Neural cell (in vitro differentiated cells): ENCODE data around the gene MPO.

ENCODE experiments used
- CTCF ChIP-seq: fragments of 450-650 bp; IDR thresholded peaks from 2 replicates; pipeline ENCODE4 v1.5.1; 2014; ENCODE audit warnings: antibody characterized with exemption, mild to moderate bottlenecking, moderate library complexity; ENCODE audit not compliant: poor library complexity, severe bottlenecking
- EP300 ChIP-seq: fragments of 450-650 bp; conservative IDR thresholded peaks from 2 replicates; pipeline ENCODE4 v1.6.1; 2014; ENCODE audit warnings: antibody characterized with exemption, mild to moderate bottlenecking, moderate library complexity; ENCODE audit not compliant: poor library complexity, severe bottlenecking
- EZH2 ChIP-seq: fragments of 200-600, 300-800 bp; shearing (Covaris generic), sonication (generic); IDR thresholded peaks from 2 replicates; pipeline ENCODE4 v1.6.1; 2014; ENCODE audit warnings: antibody characterized with exemption, low read length, borderline replicate concordance, mild to moderate bottlenecking; ENCODE audit not compliant: insufficient read depth, poor library complexity, severe bottlenecking
- MXI1 ChIP-seq: fragments of 450-650 bp; conservative IDR thresholded peaks from 2 replicates; pipeline ENCODE4 v1.6.1; 2014; ENCODE audit warnings: antibody characterized with exemption, mild to moderate bottlenecking; ENCODE audit not compliant: poor library complexity, severe bottlenecking
- POLR2AphosphoS5 ChIP-seq: IDR thresholded peaks from 2 replicates; pipeline ENCODE4 v1.6.1; 2012
- REST ChIP-seq: IDR thresholded peaks from 2 replicates; pipeline ENCODE4 v1.6.1; 2012; ENCODE audit warnings: borderline replicate concordance
- TAF1 ChIP-seq: IDR thresholded peaks from 2 replicates; pipeline ENCODE4 v1.6.1; 2012; ENCODE audit warnings: low read depth

GRCh38 chr17:58312829-58313228 lies 32.1 kb upstream of the MPO start:
- no peak for TF ChIP-seq EP300
- no peak for TF ChIP-seq CTCF
- no peak for TF ChIP-seq EZH2
- no peak for TF ChIP-seq POLR2AphosphoS5
- no peak for TF ChIP-seq MXI1
- no peak for TF ChIP-seq TAF1
- no peak for TF ChIP-seq REST
